Large intestine (tissue), 1 donor: ENCODE data around the gene MPP2. TPM values are rescaled to one million over a fixed set of nuclear protein-coding genes. Genes with fewer than 3 reads are reported as not detected.

Source experiments
- polyA plus RNA-seq: library from polyadenylated mRNA; unstranded; fragments of 120-200 nt; gene quantifications from one replicate; pipeline ENCODE4 v1.2.1, GENCODE V29; 2013

MPP2 gene
- polyA plus RNA-seq, 1 donor = 3.4 TPM

Other genes starting within 250 kb of the MPP2 start
- 2.7 TPM for gene MEOX1, start 245.6 kb downstream of the MPP2 start, polyA plus RNA-seq
- gene SOST, start 148.7 kb downstream of the MPP2 start, polyA plus RNA-seq = not detected
- 68.7 TPM for gene DUSP3, start 128.6 kb downstream of the MPP2 start, polyA plus RNA-seq
- 0.04 TPM for gene CFAP97D1, start 127.1 kb downstream of the MPP2 start, polyA plus RNA-seq
- gene MPP3, start 74.4 kb downstream of the MPP2 start, polyA plus RNA-seq = 4.9 TPM
- gene CD300LG, start 60.4 kb downstream of the MPP2 start, polyA plus RNA-seq = 0.30 TPM
- 0.34 TPM for gene PPY, start 34.9 kb upstream of the MPP2 start, polyA plus RNA-seq
- 36.2 TPM for gene PYY, start 46.4 kb upstream of the MPP2 start, polyA plus RNA-seq
- 37.5 TPM for gene NAGS, start 97.1 kb upstream of the MPP2 start, polyA plus RNA-seq
- gene TMEM101, start 107.4 kb upstream of the MPP2 start, polyA plus RNA-seq = 47.5 TPM
- 31.5 TPM for gene LSM12, start 159.1 kb upstream of the MPP2 start, polyA plus RNA-seq
- 57.5 TPM for gene G6PC3, start 163.2 kb upstream of the MPP2 start, polyA plus RNA-seq
- gene HDAC5, start 216.1 kb upstream of the MPP2 start, polyA plus RNA-seq = 35.9 TPM
- 3.1 TPM for gene HROB, start 234.4 kb upstream of the MPP2 start, polyA plus RNA-seq